H54 (cell line): ENCODE data around the gene SLC36A3.
"Not testable (repeated sequence)": the region's sequence is repeated elsewhere in the genome, so short reads cannot be mapped to it uniquely, and the experiment has no call there.

Experiments used
- DNase-seq: peaks from one replicate; pipeline ENCODE4 v3.0.0; 2011; ENCODE audit warnings: low spot score, mixed read lengths; ENCODE audit not compliant: insufficient read length
- FAIRE-seq: peaks from 3 replicates; lab custom pipeline; 2011; peaks lifted over from hg19 to GRCh38; lab: Jason Lieb, UNC
- POLR2A ChIP-seq: IDR thresholded peaks from 2 replicates; pipeline ENCODE4 v1.6.1; 2011; ENCODE audit warnings: low read depth, mild to moderate bottlenecking, low read length

SLC36A3 gene

DNA sequence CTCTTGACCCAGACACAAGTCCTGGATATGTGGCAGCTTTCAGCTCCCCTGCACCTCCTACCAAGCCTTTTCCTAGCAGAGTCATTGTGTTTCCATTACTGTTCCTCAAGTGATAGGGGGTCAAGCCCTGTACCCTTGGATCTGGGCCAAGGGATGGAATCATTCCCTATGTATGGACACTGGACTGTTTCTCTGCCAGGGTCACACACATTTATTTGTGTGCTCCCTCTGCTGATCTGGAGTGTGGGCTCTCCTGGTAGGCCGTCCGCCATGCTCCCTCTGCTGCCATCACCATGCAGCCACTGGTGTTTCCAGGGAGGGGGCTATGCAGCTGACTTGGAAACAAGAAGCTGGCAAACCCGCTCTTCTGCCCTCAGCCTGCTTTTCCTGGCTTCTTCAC is 41.0 kb downstream of the SLC36A3 start:
- FAIRE-seq, result no peak
- no peak for TF ChIP-seq POLR2A

DNA sequence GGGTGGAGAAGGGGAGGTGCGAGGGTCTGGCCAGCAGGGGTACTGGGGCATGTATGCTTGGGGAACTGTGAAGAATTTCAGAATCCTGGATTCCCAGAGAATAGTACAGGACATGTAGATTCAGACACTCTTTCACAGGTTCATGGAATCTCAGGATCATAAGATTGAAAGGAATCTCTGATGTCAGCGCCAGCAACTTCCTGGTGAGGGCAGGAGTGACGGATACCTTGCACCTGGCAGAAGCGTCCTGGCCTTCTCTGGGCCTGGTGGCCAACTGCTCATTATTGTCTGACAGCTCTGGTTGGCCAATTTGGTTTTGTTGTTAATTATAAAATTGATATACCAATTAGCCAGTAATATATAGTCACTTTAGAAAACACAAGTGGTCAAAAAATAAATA is 43.6 kb downstream of the SLC36A3 start:
- DNase-seq (no peak), FAIRE-seq (no peak)
- no peak for TF ChIP-seq POLR2A

More for the DNA sequence above, 41.0 kb downstream of the SLC36A3 start:
- DNase-seq, result no peak

DNA sequence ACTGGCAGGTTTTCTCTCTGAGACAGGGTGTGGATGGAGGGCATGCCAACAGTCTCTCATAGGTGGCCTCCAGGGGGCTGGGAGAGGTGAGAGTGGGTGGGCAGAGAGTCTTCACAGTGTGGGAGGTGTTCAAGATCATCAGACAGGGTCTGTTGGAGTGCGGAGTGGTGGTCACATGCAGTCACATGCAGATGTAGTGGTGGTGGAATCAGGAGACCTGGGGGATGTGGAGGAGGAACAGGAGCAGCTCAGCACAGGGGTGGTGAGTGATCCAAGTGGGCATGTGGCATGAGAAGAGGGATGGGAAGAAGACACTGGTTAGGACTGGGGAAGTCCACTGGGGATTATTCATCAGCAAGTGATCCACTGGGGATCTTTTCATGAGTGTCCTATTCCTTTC is 44.8 kb downstream of the SLC36A3 start:
- no peak for TF ChIP-seq POLR2A
- no peak for FAIRE-seq
- DNase-seq, result no peak

DNA sequence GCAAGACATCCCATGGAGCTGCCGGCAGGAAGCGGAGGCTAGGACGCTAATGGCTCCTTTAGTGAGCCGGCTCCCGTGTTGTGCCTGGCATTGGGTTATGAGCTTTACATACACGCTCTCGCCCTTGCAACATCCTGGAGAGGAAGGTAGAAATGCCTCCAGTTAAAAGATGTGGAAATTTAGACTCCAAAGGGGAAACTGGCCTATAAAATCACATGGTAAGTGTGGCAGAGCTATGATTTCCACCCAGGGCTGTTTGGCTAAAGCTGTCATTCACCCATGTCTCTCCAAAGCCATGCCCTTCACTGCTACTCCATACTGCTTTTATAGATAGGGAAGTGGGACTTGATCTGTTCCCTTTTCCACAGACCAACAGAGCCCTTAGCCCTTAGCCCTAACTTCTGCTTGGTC is 45.4 kb downstream of the SLC36A3 start:
- no peak for DNase-seq
- no peak for TF ChIP-seq POLR2A
- FAIRE-seq, result no peak

DNA sequence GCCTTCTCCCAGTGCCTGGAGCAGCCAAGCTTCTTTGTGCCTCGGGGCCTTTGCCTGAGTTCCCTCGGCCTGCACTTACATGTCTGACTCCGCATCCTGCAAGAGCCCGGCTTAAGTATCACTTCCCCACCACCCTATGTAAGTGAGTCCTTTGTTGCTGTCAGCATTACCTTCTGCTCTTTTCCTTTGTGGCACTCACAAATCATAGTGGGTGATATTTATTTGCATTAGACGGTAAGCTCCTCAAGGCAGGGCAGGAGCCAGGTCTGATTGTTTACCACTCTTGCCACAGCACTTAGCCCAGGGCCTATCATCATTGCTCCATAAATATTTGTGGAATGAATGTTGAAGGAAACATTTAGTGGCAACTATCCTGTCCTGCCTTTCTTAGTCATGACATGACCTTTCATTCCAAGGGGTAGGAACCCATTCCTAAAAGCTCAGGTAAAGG is 45.8 kb downstream of the SLC36A3 start:
- TF ChIP-seq POLR2A, result no peak
- no peak for FAIRE-seq

DNA sequence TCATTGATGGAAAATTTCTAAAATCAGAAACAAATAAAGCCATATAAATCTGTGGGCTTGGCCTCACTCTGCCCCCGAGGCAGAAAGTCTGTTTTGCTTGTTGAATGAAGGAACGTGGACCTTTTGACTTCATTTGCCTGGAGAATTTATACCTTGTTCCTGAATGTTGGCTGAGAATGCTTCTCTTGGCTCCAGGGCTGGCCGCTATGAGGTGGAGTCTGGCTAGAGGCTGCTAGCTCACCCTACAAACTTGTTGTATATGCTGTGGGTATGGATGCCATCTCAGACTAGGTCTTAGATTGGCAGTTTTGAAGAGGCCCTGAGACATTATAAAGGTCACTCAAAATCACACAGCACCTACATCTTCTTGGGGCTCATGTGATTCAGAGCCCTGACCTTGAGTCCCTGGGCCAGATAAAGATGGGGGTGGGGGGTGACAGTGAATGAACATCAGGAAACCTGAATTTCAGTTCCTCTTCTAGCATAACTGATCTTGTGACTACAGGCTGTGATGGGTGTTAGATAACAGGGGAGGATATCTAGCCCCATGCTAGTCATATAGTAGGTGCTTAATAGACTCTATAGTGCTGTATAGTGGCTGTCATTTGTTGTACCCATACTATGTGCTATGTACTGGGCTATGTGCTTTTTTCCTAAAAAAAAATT is 47.8 kb downstream of the SLC36A3 start:
- no peak for TF ChIP-seq POLR2A
- no peak for FAIRE-seq
- DNase-seq, result no peak

More for the DNA sequence above, 45.8 kb downstream of the SLC36A3 start:
- DNase-seq, result no peak

DNA sequence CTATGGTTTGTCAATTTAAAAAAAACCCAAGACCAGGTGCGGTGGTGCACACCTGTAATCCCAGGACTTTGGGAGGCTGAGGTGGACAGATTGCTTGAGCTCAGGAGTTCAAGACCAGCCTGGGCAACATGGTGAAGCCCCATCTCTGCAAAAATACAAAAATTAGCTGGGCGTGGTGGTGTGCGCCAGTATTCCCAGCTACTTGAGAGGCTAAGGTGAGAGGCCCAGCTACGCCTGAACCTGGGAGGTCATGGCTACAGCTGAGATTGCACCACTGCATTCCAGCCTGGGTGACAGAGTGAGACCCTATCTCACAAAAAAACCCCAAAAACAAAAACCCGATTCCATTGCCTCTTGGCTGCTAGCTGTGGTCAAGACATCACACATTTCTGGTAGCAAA is 48.6 kb downstream of the SLC36A3 start:
- FAIRE-seq, result not testable (repeated sequence)

DNA sequence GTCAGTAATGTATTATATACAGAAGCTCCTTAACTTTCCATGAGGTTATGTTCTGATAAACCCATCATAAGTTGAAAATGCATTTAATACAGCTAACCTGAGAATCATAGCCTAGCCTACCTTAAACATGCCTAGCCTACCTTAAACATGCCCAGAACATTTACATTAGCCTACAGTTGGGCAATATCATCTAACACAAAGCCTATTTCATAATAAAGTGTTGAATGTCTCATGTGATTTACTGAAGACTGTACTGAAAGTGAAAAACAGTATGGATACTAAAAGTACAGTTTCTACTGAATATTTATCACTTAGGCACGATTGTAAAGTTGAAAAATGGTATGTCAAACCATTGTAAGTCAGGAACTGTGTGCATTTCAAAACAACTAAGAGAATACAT is 49.0 kb downstream of the SLC36A3 start:
- no peak for FAIRE-seq
- no peak for TF ChIP-seq POLR2A
- DNase-seq, result no peak

More for the DNA sequence above, 48.6 kb downstream of the SLC36A3 start:
- DNase-seq, result not testable (repeated sequence)

DNA sequence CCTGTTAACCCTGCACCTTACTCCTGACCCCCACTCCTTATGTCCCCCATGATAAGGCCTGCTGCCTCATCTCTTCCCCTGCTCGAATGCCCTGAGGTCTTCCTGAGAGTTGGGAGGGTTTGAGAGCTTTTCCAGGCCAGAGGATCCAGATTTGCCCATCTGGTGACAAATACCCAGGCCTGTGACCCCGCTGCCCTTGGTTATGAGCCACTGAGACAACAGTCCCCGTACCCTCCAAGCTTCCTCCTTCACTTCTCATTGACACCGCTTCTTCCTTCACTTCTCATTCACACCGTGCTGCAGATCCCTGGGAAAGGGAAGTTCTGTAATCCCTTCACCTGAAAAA is 50.0 kb downstream of the SLC36A3 start:
- FAIRE-seq (no peak), DNase-seq (no peak)
- no peak for TF ChIP-seq POLR2A

DNA sequence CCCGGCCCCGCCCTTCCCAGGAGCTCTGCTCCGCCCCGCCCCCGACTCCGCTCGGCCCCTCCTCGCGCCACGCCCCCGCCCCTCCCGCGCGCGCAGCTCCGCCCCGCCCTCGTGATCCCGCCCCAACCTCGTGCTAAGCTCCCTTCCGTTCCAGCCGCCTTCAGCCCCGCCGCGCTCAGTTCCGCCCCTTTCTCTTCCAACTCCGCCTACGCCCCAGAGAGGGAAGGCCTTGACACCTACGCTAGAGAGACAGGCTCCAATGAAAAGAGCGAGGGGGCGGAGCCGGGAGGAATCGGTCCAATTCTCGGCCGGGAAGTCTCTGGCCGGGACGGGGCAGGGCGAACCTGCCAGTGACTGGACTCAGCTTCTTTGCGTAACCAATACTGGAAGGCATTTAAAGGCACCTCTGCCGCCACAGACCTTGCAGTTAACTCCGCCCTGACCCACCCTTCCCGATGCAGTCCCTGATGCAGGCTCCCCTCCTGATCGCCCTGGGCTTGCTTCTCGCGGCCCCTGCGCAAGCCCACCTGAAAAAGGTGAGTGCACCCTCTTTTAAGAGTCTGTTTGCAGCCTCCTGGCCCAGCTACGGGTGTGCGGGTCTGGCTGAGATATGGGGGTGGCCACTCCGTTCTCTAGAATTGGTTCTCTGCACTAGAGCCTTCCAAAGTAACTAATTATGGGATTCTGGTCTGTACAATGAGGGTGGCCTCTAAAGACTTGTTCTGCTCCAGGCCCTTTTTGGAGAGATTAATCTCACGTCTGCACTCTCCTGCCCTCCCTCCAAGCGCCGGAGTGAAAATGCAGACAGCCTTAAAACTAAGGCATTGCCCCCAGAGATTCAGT is 50.6 kb downstream of the SLC36A3 start, which contains the start of gene GM2A:
Gene GM2A (plus strand): TSS at position 424 of the 843 bp plus-strand sequence. CDS start 32 bp downstream, at position 456.
- FAIRE-seq (peak; percentile 87), DNase-seq (peak; percentile 92)
- peak; percentile 51 for TF ChIP-seq POLR2A

DNA sequence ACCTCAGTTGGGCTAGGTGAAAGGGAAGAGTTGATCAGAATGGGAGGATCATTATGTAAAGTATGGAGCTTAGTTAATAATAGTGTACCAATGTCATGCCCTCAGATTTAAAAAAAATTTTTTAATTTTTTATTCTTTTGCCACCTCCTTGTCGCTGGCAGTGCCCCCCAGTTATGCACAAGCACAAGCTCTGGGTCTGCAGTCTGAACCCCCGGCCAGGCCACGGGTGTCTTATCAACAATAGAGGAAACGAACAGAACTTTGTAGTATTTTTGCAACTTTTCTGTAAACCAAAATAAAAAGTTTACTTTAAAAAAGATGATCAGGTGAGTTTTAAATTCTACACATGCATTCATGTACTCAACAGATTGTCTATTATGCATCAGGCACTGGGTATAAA is 51.9 kb downstream of the SLC36A3 start:
- no peak for FAIRE-seq
- DNase-seq, result no peak
- no peak for TF ChIP-seq POLR2A

DNA sequence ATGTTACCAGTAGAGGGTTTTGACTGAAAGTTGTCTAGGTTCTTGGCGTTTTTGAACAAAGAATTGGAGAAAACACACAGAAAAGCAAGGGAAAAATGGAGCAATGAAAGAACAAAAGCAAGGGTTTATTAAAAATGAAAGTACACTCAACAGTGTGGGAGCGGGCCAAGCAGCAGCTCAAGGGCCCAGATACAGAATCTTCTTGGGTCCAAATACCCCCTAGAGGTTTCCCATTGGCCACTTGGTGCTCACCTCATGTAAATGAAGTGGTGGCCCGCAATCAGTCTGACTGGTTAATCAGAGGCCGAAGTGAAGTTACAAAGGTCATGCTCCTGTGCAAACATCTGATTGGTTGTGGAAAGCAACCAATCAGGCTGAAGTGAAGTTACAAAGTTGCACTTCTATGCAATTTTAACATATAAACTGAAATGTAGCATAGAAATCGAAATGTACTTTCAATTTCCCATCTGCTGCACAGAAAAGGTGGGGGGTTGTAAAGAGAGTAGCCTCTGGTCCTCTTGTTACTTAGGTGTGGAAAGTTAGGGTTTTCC is 52.5 kb downstream of the SLC36A3 start:
- DNase-seq (no peak), FAIRE-seq (no peak)
- no peak for TF ChIP-seq POLR2A

DNA sequence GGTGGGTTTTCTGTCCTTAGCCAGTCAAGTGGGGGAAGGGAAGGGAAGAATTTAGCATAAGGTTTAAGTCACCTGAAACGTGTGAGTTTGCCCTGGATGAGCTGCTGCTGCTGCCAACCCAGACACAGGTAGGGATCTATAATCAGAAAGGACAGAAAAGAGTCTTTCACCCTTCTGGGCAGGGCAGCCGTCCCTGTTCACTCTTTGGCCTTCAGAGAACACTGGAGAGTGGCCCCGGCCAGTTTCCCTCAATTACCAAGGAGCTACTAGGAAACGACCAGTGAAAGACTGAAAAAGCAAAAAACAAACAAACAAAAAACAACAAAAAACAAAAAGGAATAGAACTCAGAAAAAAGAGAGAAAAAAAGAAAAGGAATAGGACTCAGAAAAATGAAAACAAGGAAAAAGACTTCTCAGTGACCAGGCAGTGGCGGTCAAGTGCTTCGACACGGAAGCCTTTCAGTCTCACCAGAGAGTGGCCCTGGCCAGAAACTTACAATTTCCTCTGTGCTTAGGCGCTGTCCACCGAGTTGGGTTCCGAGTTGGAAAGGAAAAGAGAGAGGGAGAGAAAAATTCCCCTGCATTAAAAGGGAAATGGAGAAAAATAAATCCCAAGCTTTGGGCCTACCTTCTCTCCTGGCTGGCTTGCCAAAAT is 53.1 kb downstream of the SLC36A3 start:
- FAIRE-seq (no peak), DNase-seq (no peak)
- no peak for TF ChIP-seq POLR2A

DNA sequence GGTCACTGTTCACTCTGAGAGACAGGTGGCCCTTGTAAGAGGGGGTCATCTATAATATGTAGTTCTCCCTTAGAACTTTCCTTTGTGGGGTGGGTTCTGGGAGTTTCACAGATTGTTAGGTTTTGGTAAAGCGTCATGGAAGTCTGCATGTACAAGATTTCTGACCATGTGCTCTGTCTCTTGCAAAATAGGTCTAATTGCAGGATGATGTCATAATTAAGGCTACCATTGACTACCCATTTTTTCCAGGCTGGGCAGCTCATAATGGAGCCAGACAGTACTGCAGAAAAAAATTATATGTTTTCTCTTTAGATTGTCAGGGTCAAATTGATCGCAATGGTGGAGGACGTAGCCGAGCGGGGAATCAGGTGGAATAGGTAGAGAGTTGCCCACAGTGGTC is 54.3 kb downstream of the SLC36A3 start:
- no peak for DNase-seq
- no peak for TF ChIP-seq POLR2A
- FAIRE-seq, result no peak

DNA sequence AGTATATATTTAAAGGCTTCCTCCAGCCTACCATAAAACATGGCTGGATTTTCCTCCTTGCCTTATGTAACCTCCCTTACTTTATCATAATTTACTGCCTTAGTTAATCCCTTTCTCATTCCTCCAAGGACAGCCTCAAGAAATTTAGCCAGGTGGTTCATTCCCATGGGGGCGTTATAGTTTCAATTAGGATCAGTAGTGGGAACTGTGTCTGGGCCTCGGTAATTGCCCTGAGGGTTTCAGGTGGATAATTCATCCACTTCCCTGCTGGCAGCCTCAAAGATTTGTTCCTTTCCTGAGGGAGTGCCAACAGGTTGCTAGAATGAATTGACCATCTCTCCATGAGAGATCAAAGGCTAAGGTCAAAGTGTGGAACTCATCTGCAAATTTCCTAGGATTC is 54.9 kb downstream of the SLC36A3 start:
- DNase-seq (no peak), FAIRE-seq (no peak)
- TF ChIP-seq POLR2A, result no peak
